ENCODE measurements around the gene C1orf35. TPM values are rescaled to one million over a fixed set of nuclear protein-coding genes. Genes with fewer than 3 reads are reported as not detected.

Gene C1orf35
- total RNA-seq, 1 experiment from 2014 or later: 31.0 TPM

DNA sequence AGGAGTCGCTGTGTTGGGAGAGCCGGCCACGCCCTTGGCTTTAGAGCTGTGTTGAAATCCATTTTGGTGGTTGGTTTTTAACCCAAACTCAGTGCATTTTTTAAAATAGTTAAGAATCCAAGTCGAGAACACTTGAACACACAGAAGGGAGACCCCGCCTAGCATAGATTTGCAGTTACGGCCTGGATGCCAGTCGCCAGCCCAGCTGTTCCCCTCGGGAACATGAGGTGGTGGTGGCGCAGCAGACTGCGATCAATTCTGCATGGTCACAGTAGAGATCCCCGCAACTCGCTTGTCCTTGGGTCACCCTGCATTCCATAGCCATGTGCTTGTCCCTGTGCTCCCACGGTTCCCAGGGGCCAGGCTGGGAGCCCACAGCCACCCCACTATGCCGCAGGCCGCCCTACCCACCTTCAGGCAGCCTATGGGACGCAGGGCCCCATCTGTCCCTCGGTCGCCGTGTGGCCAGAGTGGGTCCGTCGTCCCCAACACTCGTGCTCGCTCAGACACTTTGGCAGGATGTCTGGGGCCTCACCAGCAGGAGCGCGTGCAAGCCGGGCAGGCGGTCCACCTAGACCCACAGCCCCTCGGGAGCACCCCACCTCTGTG, 4.7 kb downstream of the C1orf35 start:
- Histone ChIP-seq H3K18ac (ENCODE audit: insufficient read length, low read depth, low read length) (no peak overlapping the region), H4K91ac (ENCODE audit: insufficient read length, low read depth, low read length) (no peak overlapping the region), H3K27me3 (ENCODE audit: insufficient read depth, low read length) (no peaks in the 10 kb centered on the region), H3T11ph (ENCODE audit: low read length) (no peak overlapping the region), H3K14ac (ENCODE audit: insufficient read depth, low read length) (no peak overlapping the region), H3K79me1 (ENCODE audit: insufficient read depth, low read depth, low read length, poor library complexity, severe bottlenecking) (peaks cover 8% of the 10 kb centered on the region), H4K5ac (ENCODE audit: insufficient read length, low read depth, low read length) (no peak overlapping the region), H2BK120ac (ENCODE audit: low read depth, low read length, poor library complexity, severe bottlenecking) (no peak overlapping the region), H3K9me3 (ENCODE audit: control insufficient read depth, low read depth, low read length) (no peaks in the 10 kb centered on the region), H3K23me2 (ENCODE audit: insufficient read length, low read depth, low read length, poor library complexity, severe bottlenecking) (peaks cover 5% of the 10 kb centered on the region), H2BK5ac (ENCODE audit: insufficient read length, low read length) (no peak overlapping the region), H3K4ac (ENCODE audit: low read depth, low read length) (no peak overlapping the region), H2AFZ (ENCODE audit: low read length) (no peak overlapping the region), H3K23ac (ENCODE audit: insufficient read length, low read depth, low read length) (no peak overlapping the region), H4K8ac (replicated peaks; ENCODE audit: insufficient read length, low read depth, low read length) (no peak overlapping the region), H3K4me2 (ENCODE audit: insufficient read depth, insufficient read length, low read length) (no peak overlapping the region), H3K4me1 (ENCODE audit: insufficient read depth, low read length) (no peaks in the 10 kb centered on the region), H4K20me1 (ENCODE audit: control insufficient read depth, insufficient read depth, insufficient read length) (no peaks in the 10 kb centered on the region), H3K56ac (ENCODE audit: insufficient read length, low read depth, low read length) (no peak overlapping the region), H2BK15ac (ENCODE audit: low read depth, low read length) (no peak overlapping the region), H3K79me2 (ENCODE audit: insufficient read depth, low read length) (peaks cover 23% of the 10 kb centered on the region), H2BK12ac (ENCODE audit: insufficient read length, low read depth, low read length) (no peak overlapping the region), H3K27ac (ENCODE audit: insufficient read length, low read depth, low read length) (no peak overlapping the region), H2BK20ac (ENCODE audit: low read depth, low read length, poor library complexity, severe bottlenecking) (no peak overlapping the region), H2AK5ac (ENCODE audit: insufficient read length, low read length) (no peak overlapping the region), H3K9ac (ENCODE audit: extremely low read depth, insufficient read length, low read length) (no peak overlapping the region)
- DNase-seq: peak; percentile 19
- Mint-ChIP-seq H3K36me3 (ENCODE audit: insufficient read depth in 1 of 3, low read depth in 3 of 3) (peaks cover 34 to 70% (median 63%) of the 10 kb centered on the region in 3 experiments; a peak in 6 of 7 replicates), H3K9me3 (peaks cover 8 to 11% of the 10 kb centered on the region in 2 experiments), H3K4me1 (peaks cover 8 to 16% of the 10 kb centered on the region in 2 experiments), H3K27me3 (ENCODE audit: low read depth) (peaks cover 2% of the 10 kb centered on the region; the same call in 1 of the 2 replicates), H3K4me3 (no peak overlapping the region), H3K27ac (peak overlapping the region in 1 of 3 experiments; percentile 50; a peak in 1 of 7 replicates)
- no CpG with 5 or more reads among the region's 28 CpGs for WGBS (ENCODE audit: extremely low coverage, insufficient read length, low lambda C conversion rate)
- TF ChIP-seq, protein P1, sequence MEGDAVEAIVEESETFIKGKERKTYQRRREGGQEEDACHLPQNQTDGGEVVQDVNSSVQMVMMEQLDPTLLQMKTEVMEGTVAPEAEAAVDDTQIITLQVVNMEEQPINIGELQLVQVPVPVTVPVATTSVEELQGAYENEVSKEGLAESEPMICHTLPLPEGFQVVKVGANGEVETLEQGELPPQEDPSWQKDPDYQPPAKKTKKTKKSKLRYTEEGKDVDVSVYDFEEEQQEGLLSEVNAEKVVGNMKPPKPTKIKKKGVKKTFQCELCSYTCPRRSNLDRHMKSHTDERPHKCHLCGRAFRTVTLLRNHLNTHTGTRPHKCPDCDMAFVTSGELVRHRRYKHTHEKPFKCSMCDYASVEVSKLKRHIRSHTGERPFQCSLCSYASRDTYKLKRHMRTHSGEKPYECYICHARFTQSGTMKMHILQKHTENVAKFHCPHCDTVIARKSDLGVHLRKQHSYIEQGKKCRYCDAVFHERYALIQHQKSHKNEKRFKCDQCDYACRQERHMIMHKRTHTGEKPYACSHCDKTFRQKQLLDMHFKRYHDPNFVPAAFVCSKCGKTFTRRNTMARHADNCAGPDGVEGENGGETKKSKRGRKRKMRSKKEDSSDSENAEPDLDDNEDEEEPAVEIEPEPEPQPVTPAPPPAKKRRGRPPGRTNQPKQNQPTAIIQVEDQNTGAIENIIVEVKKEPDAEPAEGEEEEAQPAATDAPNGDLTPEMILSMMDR (conservative IDR thresholded peaks at IDR 0.05): no peak
